Muscle of leg (tissue), 11 donors: ENCODE results near the gene CREB3L4. TPM values are rescaled to one million over a fixed set of nuclear protein-coding genes. Genes with fewer than 3 reads are reported as not detected.
"Not testable (repeated sequence)": the region's sequence is repeated elsewhere in the genome, so short reads cannot be mapped to it uniquely, and the experiment has no call there.

Source experiments
- DNase-seq: peaks from one replicate; pipeline ENCODE4 v3.0.0; 2013
- H3K27ac ChIP-seq: one replicate; pipeline ENCODE4 v1.5.1; 2013; ENCODE audit warnings: mild to moderate bottlenecking, low read length, control low read depth
- H3K27me3 ChIP-seq: one replicate; pipeline ENCODE4 v1.6.1; 2013; ENCODE audit warnings: low read length; ENCODE audit not compliant: control insufficient read depth, insufficient read depth
- H3K36me3 ChIP-seq: one replicate; pipeline ENCODE4 v1.6.1; 2013; ENCODE audit warnings: low read length; ENCODE audit not compliant: control insufficient read depth, insufficient read depth
- H3K4me1 ChIP-seq: one replicate; pipeline ENCODE4 v1.6.1; 2013; ENCODE audit warnings: low read length; ENCODE audit not compliant: control insufficient read depth, insufficient read depth
- H3K4me3 ChIP-seq: one replicate; pipeline ENCODE4 v1.5.1; 2013; ENCODE audit warnings: low read length, control low read depth
- H3K9me3 ChIP-seq: replicated peaks from 2 replicates; pipeline ENCODE4 v1.6.1; 2013; ENCODE audit warnings: low read depth, low read length; ENCODE audit not compliant: control insufficient read depth
- WGBS: methylation state at CpG from one replicate; pipeline ENCODE4 v1.1.5; 2013; ENCODE audit warnings: missing lambda C conversion rate; ENCODE audit not compliant: insufficient coverage; 5-methylcytosine and 5-hydroxymethylcytosine counted together
- polyA plus RNA-seq, 8 donors: library from polyadenylated mRNA; unstranded; fragments of 120-200 nt; gene quantifications; one replicate each; pipeline versions ENCODE4 v1.2.1 to v1.2.3, GENCODE V29; 2013; ENCODE audit warnings: inconsistent platforms in 1 of 8, low replicate concordance in 1 of 8; ENCODE audit not compliant: insufficient read length in 8 of 8, insufficient read depth in 1 of 8
- total RNA-seq: library from RNA; stranded (reverse); fragments of 120-200 nt; gene quantifications from one replicate; pipeline ENCODE4 v1.2.4, GENCODE V29; 2013

The CREB3L4 gene
- total and polyA plus RNA-seq, 9 donors = 9.4 to 15.0 (median 11.7) TPM

GRCh38 chr1:153985341-153985912, 17.7 kb downstream of the CREB3L4 start:
- Histone ChIP-seq H3K36me3 (peaks cover 20% of the 10 kb centered on the region), H3K9me3 (no peaks in the 10 kb centered on the region), H3K27ac (peak overlapping the region; percentile 99), H3K4me3 (peak overlapping the region; percentile 72), H3K4me1 (peaks cover 14% of the 10 kb centered on the region), H3K27me3 (no peaks in the 10 kb centered on the region)
- DNase-seq = peak; percentile 64
- 9% methylated on average over 6 of the region's 7 CpGs for WGBS

GRCh38 chr1:153985941-153986761, 18.4 kb downstream of the CREB3L4 start, which contains the start of gene RAB13:
Gene RAB13 (minus strand): TSS chr1:153986339. CDS start chr1:153986236, 103 bp downstream.
- DNase-seq = peak; percentile 93
- Histone ChIP-seq H3K9me3 (no peaks in the 10 kb centered on the region), H3K36me3 (peaks cover 19% of the 10 kb centered on the region), H3K4me1 (peaks cover 14% of the 10 kb centered on the region), H3K27ac (peak within 1 kb of the TSS; percentile 99), H3K27me3 (no peaks in the 10 kb centered on the region), H3K4me3 (peak within 1 kb of the TSS; percentile 72)
- 0% methylated on average over 15 of the region's 32 CpGs for WGBS

GRCh38 chr1:153987621-153988020, 19.9 kb downstream of the CREB3L4 start:
- 95% methylated on average over 3 of the region's 8 CpGs for WGBS
- Histone ChIP-seq H3K27me3 (no peaks in the 10 kb centered on the region), H3K36me3 (peaks cover 18% of the 10 kb centered on the region), H3K9me3 (no peaks in the 10 kb centered on the region), H3K4me3 (no peak overlapping the region), H3K27ac (no peak overlapping the region), H3K4me1 (peaks cover 19% of the 10 kb centered on the region)
- DNase-seq = no peak

GRCh38 chr1:153990468-153991150, 22.9 kb downstream of the CREB3L4 start, which contains the start of gene RPS27:
Gene RPS27 (plus strand): TSS chr1:153990762. CDS start chr1:153990797, 35 bp downstream.
- peak; percentile 100 for DNase-seq
- WGBS = under 1% methylated on average over 21 of the region's 36 CpGs

GRCh38 chr1:153991151-153991630, 23.5 kb downstream of the CREB3L4 start:
- H3K4me1 ChIP-seq = peaks cover 8% of the 10 kb centered on the region
- no peak for DNase-seq
- WGBS = 15% methylated on average over 4 of the region's 9 CpGs
- H3K9me3 ChIP-seq = no peaks in the 10 kb centered on the region
- peak overlapping the region; percentile 77 for H3K4me3 ChIP-seq
- H3K36me3 ChIP-seq = peaks cover 30% of the 10 kb centered on the region
- no peaks in the 10 kb centered on the region for H3K27me3 ChIP-seq
- H3K27ac ChIP-seq = peak overlapping the region; percentile 86

More at GRCh38 chr1:153990468-153991150, 22.9 kb downstream of the CREB3L4 start, which contains the start of gene RPS27:
- Histone ChIP-seq H3K36me3 (peaks cover 30% of the 10 kb centered on the region), H3K4me3 (peak within 1 kb of the TSS; percentile 77), H3K4me1 (peaks cover 10% of the 10 kb centered on the region), H3K27ac (peak within 1 kb of the TSS; percentile 86), H3K27me3 (no peaks in the 10 kb centered on the region), H3K9me3 (no peaks in the 10 kb centered on the region)

- H3K36me3 ChIP-seq = peaks cover 30% of the 10 kb centered on the region
- H3K4me1 ChIP-seq = peaks cover 6% of the 10 kb centered on the region
- 71% methylated on average over 2 of the region's 2 CpGs for WGBS
- no peak for DNase-seq
- no peak overlapping the region for H3K4me3 ChIP-seq
- no peaks in the 10 kb centered on the region for H3K9me3 ChIP-seq
- no peak overlapping the region for H3K27ac ChIP-seq
- no peaks in the 10 kb centered on the region for H3K27me3 ChIP-seq
These were observed 24.1 kb downstream of the CREB3L4 start for GRCh38 chr1:153991806-153992205.

GRCh38 chr1:153995202-153995601, 27.5 kb downstream of the CREB3L4 start:
- no peak overlapping the region for H3K27ac ChIP-seq
- H3K4me1 ChIP-seq = peaks cover 6% of the 10 kb centered on the region
- DNase-seq = peak; percentile 36
- H3K9me3 ChIP-seq = no peaks in the 10 kb centered on the region
- H3K4me3 ChIP-seq = no peak overlapping the region
- no peaks in the 10 kb centered on the region for H3K27me3 ChIP-seq
- no CpG with 5 or more reads among the region's 3 CpGs for WGBS
- peaks cover 30% of the 10 kb centered on the region for H3K36me3 ChIP-seq

- H3K9me3 ChIP-seq = no peaks in the 10 kb centered on the region
- no peaks in the 10 kb centered on the region for H3K27me3 ChIP-seq
- H3K36me3 ChIP-seq = peaks cover 30% of the 10 kb centered on the region
- no peak overlapping the region for H3K27ac ChIP-seq
- DNase-seq = no peak
- H3K4me1 ChIP-seq = peaks cover 6% of the 10 kb centered on the region
- 98% methylated on average over 9 of the region's 11 CpGs for WGBS
- H3K4me3 ChIP-seq = no peak overlapping the region
These were observed 27.9 kb downstream of the CREB3L4 start for GRCh38 chr1:153995640-153996039.

- H3K27me3 ChIP-seq, H3K9me3 ChIP-seq, H3K4me3 ChIP-seq, DNase-seq, H3K27ac ChIP-seq, H3K4me1 ChIP-seq: not testable (repeated sequence)
- 100% methylated on average over 1 of the region's 10 CpGs for WGBS
- H3K36me3 ChIP-seq = peaks cover 28% of the 10 kb centered on the region
These were observed 29.2 kb downstream of the CREB3L4 start for GRCh38 chr1:153996882-153997281.

GRCh38 chr1:154000420-154000819, 32.7 kb downstream of the CREB3L4 start:
- H3K27ac ChIP-seq = no peak overlapping the region
- H3K4me3 ChIP-seq = no peak overlapping the region
- H3K36me3 ChIP-seq = no peaks in the 10 kb centered on the region
- DNase-seq = no peak
- no peaks in the 10 kb centered on the region for H3K9me3 ChIP-seq
- WGBS = no CpG with 5 or more reads among the region's 4 CpGs
- H3K27me3 ChIP-seq = no peaks in the 10 kb centered on the region
- no peaks in the 10 kb centered on the region for H3K4me1 ChIP-seq
